Measurements from ENCODE around the gene WDR5. TPM values are rescaled to one million over a fixed set of nuclear protein-coding genes. Genes with fewer than 3 reads are reported as not detected.

WDR5 gene
- total and polyA plus RNA-seq, 2 of the 13 experiments (the other 11 are each of a cell fraction or from before 2014, with no cell fraction given), result 34.3 TPM

DNA sequence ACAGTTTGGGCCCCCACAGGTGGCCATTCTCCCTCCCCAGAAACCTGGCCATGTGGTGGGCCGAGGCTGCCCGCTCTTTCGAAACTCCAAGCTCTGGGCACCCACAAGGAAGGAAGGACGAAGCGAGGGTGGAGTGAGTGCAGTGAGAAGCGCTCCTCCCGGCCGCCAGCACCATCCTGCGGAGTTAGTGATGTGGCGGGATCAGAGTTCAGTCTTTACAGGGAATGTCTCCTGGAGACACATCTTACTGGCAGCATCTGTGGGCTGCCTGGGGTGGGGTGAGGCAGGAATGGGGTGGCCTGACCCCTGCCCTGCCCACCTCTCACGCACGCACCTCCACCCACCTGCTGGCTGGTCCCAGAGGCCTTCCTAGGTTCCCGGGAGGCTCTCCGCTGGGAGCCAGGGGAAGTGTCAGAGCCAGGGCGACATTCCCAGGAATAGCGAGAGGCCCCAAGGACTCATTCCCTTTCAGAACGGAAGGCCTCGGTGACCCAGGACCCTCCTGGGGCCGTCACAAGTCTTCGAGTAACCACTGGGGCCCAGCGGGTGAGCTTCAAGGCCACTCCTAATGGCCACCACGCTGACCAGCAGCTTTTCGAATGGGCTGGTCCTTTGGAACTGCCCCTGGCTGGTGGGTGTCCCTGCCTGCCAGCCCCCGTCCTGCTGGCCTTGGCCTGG lies 34.0 kb downstream of the WDR5 start (continued):
- no peak for TF ChIP-seq ZNF646 (CRISPR knock-in tag; IDR thresholded peaks at IDR 0.05)
- no peak for TF ChIP-seq XRCC5 (optimal IDR thresholded peaks at IDR 0.05; ENCODE audit: low read length)
- TF ChIP-seq EEA1 (CRISPR knock-in tag; IDR thresholded peaks at IDR 0.05; ENCODE audit: borderline replicate concordance), result no peak
- no peak for TF ChIP-seq ZNF205 (CRISPR knock-in tag; IDR thresholded peaks at IDR 0.05)
- TF ChIP-seq ZNF512 (CRISPR knock-in tag; IDR thresholded peaks at IDR 0.05), result no peak
- no peak for TF ChIP-seq ZNF572 (CRISPR knock-in tag; IDR thresholded peaks at IDR 0.05)
- TF ChIP-seq ZNF781 (CRISPR knock-in tag; IDR thresholded peaks at IDR 0.05; ENCODE audit: borderline replicate concordance, not compliant biosample characterization), result no peak
- no peak for TF ChIP-seq NCOA2 (CRISPR knock-in tag; IDR thresholded peaks at IDR 0.05)
- no peak for TF ChIP-seq GLMP (CRISPR knock-in tag; IDR thresholded peaks at IDR 0.05; ENCODE audit: borderline replicate concordance)
- TF ChIP-seq BRD4 (CRISPR knock-in tag; IDR thresholded peaks at IDR 0.05), result no peak
- TF ChIP-seq, protein P1, sequence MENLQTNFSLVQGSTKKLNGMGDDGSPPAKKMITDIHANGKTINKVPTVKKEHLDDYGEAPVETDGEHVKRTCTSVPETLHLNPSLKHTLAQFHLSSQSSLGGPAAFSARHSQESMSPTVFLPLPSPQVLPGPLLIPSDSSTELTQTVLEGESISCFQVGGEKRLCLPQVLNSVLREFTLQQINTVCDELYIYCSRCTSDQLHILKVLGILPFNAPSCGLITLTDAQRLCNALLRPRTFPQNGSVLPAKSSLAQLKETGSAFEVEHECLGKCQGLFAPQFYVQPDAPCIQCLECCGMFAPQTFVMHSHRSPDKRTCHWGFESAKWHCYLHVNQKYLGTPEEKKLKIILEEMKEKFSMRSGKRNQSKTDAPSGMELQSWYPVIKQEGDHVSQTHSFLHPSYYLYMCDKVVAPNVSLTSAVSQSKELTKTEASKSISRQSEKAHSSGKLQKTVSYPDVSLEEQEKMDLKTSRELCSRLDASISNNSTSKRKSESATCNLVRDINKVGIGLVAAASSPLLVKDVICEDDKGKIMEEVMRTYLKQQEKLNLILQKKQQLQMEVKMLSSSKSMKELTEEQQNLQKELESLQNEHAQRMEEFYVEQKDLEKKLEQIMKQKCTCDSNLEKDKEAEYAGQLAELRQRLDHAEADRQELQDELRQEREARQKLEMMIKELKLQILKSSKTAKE (CRISPR knock-in tag; IDR thresholded peaks at IDR 0.05; ENCODE audit: borderline replicate concordance), result no peak
- no peak for TF ChIP-seq ZNF24 (IDR thresholded peaks at IDR 0.05)
- TF ChIP-seq RBM22 (optimal IDR thresholded peaks at IDR 0.05; ENCODE audit: low read length), result no peak
- TF ChIP-seq, protein P2, sequence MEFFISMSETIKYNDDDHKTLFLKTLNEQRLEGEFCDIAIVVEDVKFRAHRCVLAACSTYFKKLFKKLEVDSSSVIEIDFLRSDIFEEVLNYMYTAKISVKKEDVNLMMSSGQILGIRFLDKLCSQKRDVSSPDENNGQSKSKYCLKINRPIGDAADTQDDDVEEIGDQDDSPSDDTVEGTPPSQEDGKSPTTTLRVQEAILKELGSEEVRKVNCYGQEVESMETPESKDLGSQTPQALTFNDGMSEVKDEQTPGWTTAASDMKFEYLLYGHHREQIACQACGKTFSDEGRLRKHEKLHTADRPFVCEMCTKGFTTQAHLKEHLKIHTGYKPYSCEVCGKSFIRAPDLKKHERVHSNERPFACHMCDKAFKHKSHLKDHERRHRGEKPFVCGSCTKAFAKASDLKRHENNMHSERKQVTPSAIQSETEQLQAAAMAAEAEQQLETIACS (CRISPR knock-in tag; IDR thresholded peaks at IDR 0.05), result no peak
- TF ChIP-seq ATM (IDR thresholded peaks at IDR 0.05; ENCODE audit: borderline replicate concordance), result no peak
- no peak; the same call in 1 of the 2 replicates for TF ChIP-seq MED1 (CRISPR knock-in tag; IDR thresholded peaks at IDR 0.05)
- no peak for TF ChIP-seq PRMT3 (CRISPR knock-in tag; IDR thresholded peaks at IDR 0.05; ENCODE audit: borderline replicate concordance, low read depth)
